ENCODE data around the gene CGB7.
"Not testable (repeated sequence)": the region's sequence is repeated elsewhere in the genome, so short reads cannot be mapped to it uniquely, and the experiment has no call there.

Gene CGB7

GRCh38 chr19:49030323-49030722 is 27.2 kb downstream of the CGB7 start:
- H3K27me3 ChIP-seq (replicated peaks in 2 of 5; ENCODE audit: control insufficient read depth in 4 of 5, insufficient read depth in 5 of 5, low read length in 4 of 5); H3K4me3 ChIP-seq (ENCODE audit: control insufficient read depth in 1 of 7, extremely low read depth in 1 of 7, insufficient read depth in 4 of 7, low read depth in 2 of 7, low read length in 6 of 7); H3K9me3 ChIP-seq (ENCODE audit: control extremely low read depth in 1 of 5, control insufficient read depth in 4 of 5, insufficient read depth in 2 of 5, low read depth in 1 of 5, low read length in 4 of 5); H3K36me3 ChIP-seq (ENCODE audit: control insufficient read depth in 4 of 4, insufficient read depth in 4 of 4, low read length in 3 of 4); CTCF ChIA-PET; DNase-seq; H3K4me1 ChIP-seq (ENCODE audit: control extremely low read depth in 1 of 4, control insufficient read depth in 4 of 4, insufficient read depth in 4 of 4, low read length in 3 of 4); H3K27ac ChIP-seq (ENCODE audit: insufficient read depth in 1 of 2, low read depth in 1 of 2, low read length in 2 of 2, poor library complexity in 1 of 2, severe bottlenecking in 2 of 2); POLR2A ChIA-PET: not testable (repeated sequence)
- 100% methylated on average over 1 of the region's 8 CpGs for WGBS (ENCODE audit: insufficient coverage)

- H3K36me3 ChIP-seq (ENCODE audit: control insufficient read depth in 4 of 4, insufficient read depth in 4 of 4, low read length in 3 of 4); H3K27ac ChIP-seq (ENCODE audit: insufficient read depth in 1 of 2, low read depth in 1 of 2, low read length in 2 of 2, poor library complexity in 1 of 2, severe bottlenecking in 2 of 2); H3K4me3 ChIP-seq (ENCODE audit: control insufficient read depth in 1 of 7, extremely low read depth in 1 of 7, insufficient read depth in 4 of 7, low read depth in 2 of 7, low read length in 6 of 7); CTCF ChIA-PET; DNase-seq; POLR2A ChIA-PET; H3K27me3 ChIP-seq (replicated peaks in 2 of 5; ENCODE audit: control insufficient read depth in 4 of 5, insufficient read depth in 5 of 5, low read length in 4 of 5); H3K9me3 ChIP-seq (ENCODE audit: control extremely low read depth in 1 of 5, control insufficient read depth in 4 of 5, insufficient read depth in 2 of 5, low read depth in 1 of 5, low read length in 4 of 5); H3K4me1 ChIP-seq (ENCODE audit: control extremely low read depth in 1 of 4, control insufficient read depth in 4 of 4, insufficient read depth in 4 of 4, low read length in 3 of 4): not testable (repeated sequence)
- 91% methylated on average over 8 of the region's 14 CpGs for WGBS (ENCODE audit: insufficient coverage)
Measured at GRCh38 chr19:49029749-49030148, 27.8 kb downstream of the CGB7 start.

- H3K4me1 ChIP-seq (ENCODE audit: control extremely low read depth in 1 of 4, control insufficient read depth in 4 of 4, insufficient read depth in 4 of 4, low read length in 3 of 4); POLR2A ChIA-PET; H3K36me3 ChIP-seq (ENCODE audit: control insufficient read depth in 4 of 4, insufficient read depth in 4 of 4, low read length in 3 of 4); CTCF ChIA-PET; H3K27ac ChIP-seq (ENCODE audit: insufficient read depth in 1 of 2, low read depth in 1 of 2, low read length in 2 of 2, poor library complexity in 1 of 2, severe bottlenecking in 2 of 2); H3K9me3 ChIP-seq (ENCODE audit: control extremely low read depth in 1 of 5, control insufficient read depth in 4 of 5, insufficient read depth in 2 of 5, low read depth in 1 of 5, low read length in 4 of 5); H3K4me3 ChIP-seq (ENCODE audit: control insufficient read depth in 1 of 7, extremely low read depth in 1 of 7, insufficient read depth in 4 of 7, low read depth in 2 of 7, low read length in 6 of 7); DNase-seq; H3K27me3 ChIP-seq (replicated peaks in 2 of 5; ENCODE audit: control insufficient read depth in 4 of 5, insufficient read depth in 5 of 5, low read length in 4 of 5): not testable (repeated sequence)
- 94% methylated on average over 3 of the region's 9 CpGs for WGBS (ENCODE audit: insufficient coverage)
Measured at GRCh38 chr19:49028686-49029085, 28.9 kb downstream of the CGB7 start.

- H3K4me3 ChIP-seq (ENCODE audit: control insufficient read depth in 1 of 7, extremely low read depth in 1 of 7, insufficient read depth in 4 of 7, low read depth in 2 of 7, low read length in 6 of 7); DNase-seq; CTCF ChIA-PET; H3K27ac ChIP-seq (ENCODE audit: insufficient read depth in 1 of 2, low read depth in 1 of 2, low read length in 2 of 2, poor library complexity in 1 of 2, severe bottlenecking in 2 of 2); H3K9me3 ChIP-seq (ENCODE audit: control extremely low read depth in 1 of 5, control insufficient read depth in 4 of 5, insufficient read depth in 2 of 5, low read depth in 1 of 5, low read length in 4 of 5); H3K36me3 ChIP-seq (ENCODE audit: control insufficient read depth in 4 of 4, insufficient read depth in 4 of 4, low read length in 3 of 4); POLR2A ChIA-PET; H3K4me1 ChIP-seq (ENCODE audit: control extremely low read depth in 1 of 4, control insufficient read depth in 4 of 4, insufficient read depth in 4 of 4, low read length in 3 of 4): not testable (repeated sequence)
- H3K27me3 ChIP-seq (replicated peaks in 2 of 5; ENCODE audit: control insufficient read depth in 4 of 5, insufficient read depth in 5 of 5, low read length in 4 of 5): peaks cover 0 to 15% (median 4%) of the 10 kb centered on the region in 5 experiments
- WGBS (ENCODE audit: insufficient coverage): 99% methylated on average over 10 of the region's 23 CpGs
Measured at GRCh38 chr19:49025599-49025998, 31.9 kb downstream of the CGB7 start.

- H3K36me3 ChIP-seq (ENCODE audit: control insufficient read depth in 4 of 4, insufficient read depth in 4 of 4, low read length in 3 of 4); H3K9me3 ChIP-seq (ENCODE audit: control extremely low read depth in 1 of 5, control insufficient read depth in 4 of 5, insufficient read depth in 2 of 5, low read depth in 1 of 5, low read length in 4 of 5); H3K27ac ChIP-seq (ENCODE audit: insufficient read depth in 1 of 2, low read depth in 1 of 2, low read length in 2 of 2, poor library complexity in 1 of 2, severe bottlenecking in 2 of 2); DNase-seq; H3K4me1 ChIP-seq (ENCODE audit: control extremely low read depth in 1 of 4, control insufficient read depth in 4 of 4, insufficient read depth in 4 of 4, low read length in 3 of 4); H3K4me3 ChIP-seq (ENCODE audit: control insufficient read depth in 1 of 7, extremely low read depth in 1 of 7, insufficient read depth in 4 of 7, low read depth in 2 of 7, low read length in 6 of 7); CTCF ChIA-PET; POLR2A ChIA-PET: not testable (repeated sequence)
- WGBS (ENCODE audit: insufficient coverage): no CpG with 5 or more reads among the region's 6 CpGs
- H3K27me3 ChIP-seq (replicated peaks in 2 of 5; ENCODE audit: control insufficient read depth in 4 of 5, insufficient read depth in 5 of 5, low read length in 4 of 5): peaks cover 0 to 20% (median 4%) of the 10 kb centered on the region in 5 experiments
Measured at GRCh38 chr19:49025088-49025487, 32.5 kb downstream of the CGB7 start.

- 83% methylated on average over 7 of the region's 15 CpGs for WGBS (ENCODE audit: insufficient coverage)
- H3K36me3 ChIP-seq (ENCODE audit: control insufficient read depth in 4 of 4, insufficient read depth in 4 of 4, low read length in 3 of 4); H3K27ac ChIP-seq (ENCODE audit: insufficient read depth in 1 of 2, low read depth in 1 of 2, low read length in 2 of 2, poor library complexity in 1 of 2, severe bottlenecking in 2 of 2); DNase-seq; H3K4me3 ChIP-seq (ENCODE audit: control insufficient read depth in 1 of 7, extremely low read depth in 1 of 7, insufficient read depth in 4 of 7, low read depth in 2 of 7, low read length in 6 of 7); H3K9me3 ChIP-seq (ENCODE audit: control extremely low read depth in 1 of 5, control insufficient read depth in 4 of 5, insufficient read depth in 2 of 5, low read depth in 1 of 5, low read length in 4 of 5); POLR2A ChIA-PET; H3K4me1 ChIP-seq (ENCODE audit: control extremely low read depth in 1 of 4, control insufficient read depth in 4 of 4, insufficient read depth in 4 of 4, low read length in 3 of 4); CTCF ChIA-PET: not testable (repeated sequence)
- peaks cover 0 to 29% (median 5%) of the 10 kb centered on the region in 5 experiments for H3K27me3 ChIP-seq (replicated peaks in 2 of 5; ENCODE audit: control insufficient read depth in 4 of 5, insufficient read depth in 5 of 5, low read length in 4 of 5)
Measured at GRCh38 chr19:49024233-49024632, 33.3 kb downstream of the CGB7 start, which contains the start of gene CGB3. CGB3 (minus strand) TSS chr19:49024333; CDS start chr19:49023971, 362 bp downstream.

- DNase-seq: no peak
- H3K27me3 ChIP-seq (replicated peaks in 2 of 5; ENCODE audit: control insufficient read depth in 4 of 5, insufficient read depth in 5 of 5, low read length in 4 of 5): peaks cover 0 to 43% (median 9%) of the 10 kb centered on the region in 5 experiments
- no peak overlapping the region for H3K4me3 ChIP-seq (ENCODE audit: control insufficient read depth in 1 of 7, extremely low read depth in 1 of 7, insufficient read depth in 4 of 7, low read depth in 2 of 7, low read length in 6 of 7)
- no peak overlapping the region for H3K27ac ChIP-seq (ENCODE audit: insufficient read depth in 1 of 2, low read depth in 1 of 2, low read length in 2 of 2, poor library complexity in 1 of 2, severe bottlenecking in 2 of 2)
- H3K9me3 ChIP-seq (ENCODE audit: control extremely low read depth in 1 of 5, control insufficient read depth in 4 of 5, insufficient read depth in 2 of 5, low read depth in 1 of 5, low read length in 4 of 5): no peaks in the 10 kb centered on the region
- 82% methylated on average over 5 of the region's 9 CpGs for WGBS (ENCODE audit: insufficient coverage)
- no peaks in the 10 kb centered on the region for H3K36me3 ChIP-seq (ENCODE audit: control insufficient read depth in 4 of 4, insufficient read depth in 4 of 4, low read length in 3 of 4)
- ChIA-PET CTCF (no interaction called here), POLR2A (no interaction called here)
- peaks cover 0 to 24% (median 22%) of the 10 kb centered on the region in 4 experiments for H3K4me1 ChIP-seq (ENCODE audit: control extremely low read depth in 1 of 4, control insufficient read depth in 4 of 4, insufficient read depth in 4 of 4, low read length in 3 of 4)
Measured at GRCh38 chr19:49022116-49022515, 35.4 kb downstream of the CGB7 start.
